Calu3 (cell line): Measurements from ENCODE around the gene C16orf96. TPM values are rescaled to one million over a fixed set of nuclear protein-coding genes. Genes with fewer than 3 reads are reported as not detected.

Source experiments
- BruUV-seq: library from RNA; stranded (reverse); fragments of 400-500 nt; replicated peaks from 2 replicates; lab custom pipeline; 2021; lab: Mats Ljungman, UMichigan
- CTCF ChIA-PET: fragments of 300-600 bp; sonication (Branson Sonifier 250); formaldehyde crosslinking; loops from one replicate; lab custom pipeline; 2022; ENCODE audit warnings: antibody characterized with exemption; lab: Charles Lee
- DNase-seq: peaks from one replicate; pipeline ENCODE4 v3.0.0; 2022
- H3K27ac Mint-ChIP-seq: one replicate; pipeline ENCODE4 v1.8.0; 2022; ENCODE audit warnings: mixed read lengths; ENCODE audit not compliant: unreplicated experiment
- H3K27me3 Mint-ChIP-seq: one replicate; pipeline ENCODE4 v1.8.0; 2022; ENCODE audit warnings: mixed read lengths; ENCODE audit not compliant: unreplicated experiment
- H3K36me3 Mint-ChIP-seq: one replicate; pipeline ENCODE4 v1.8.0; 2022; ENCODE audit warnings: mild to moderate bottlenecking, moderate library complexity, mixed read lengths; ENCODE audit not compliant: insufficient read depth, unreplicated experiment
- H3K4me1 Mint-ChIP-seq: one replicate; pipeline ENCODE4 v1.8.0; 2022; ENCODE audit warnings: mild to moderate bottlenecking, low read depth, mixed read lengths; ENCODE audit not compliant: unreplicated experiment
- H3K4me3 Mint-ChIP-seq: one replicate; pipeline ENCODE4 v1.8.0; 2022; ENCODE audit warnings: mild to moderate bottlenecking, low read depth, moderate library complexity, mixed read lengths; ENCODE audit not compliant: unreplicated experiment
- H3K9me3 Mint-ChIP-seq: one replicate; pipeline ENCODE4 v1.8.0; 2022; ENCODE audit warnings: low read depth, mixed read lengths; ENCODE audit not compliant: unreplicated experiment
- intact Hi-C: fragments of 100-400 bp; cut with micrococcal nuclease; formaldehyde crosslinking; loops from one replicate; pipeline ENCODE4 v1.10.0; 2022; ENCODE audit not compliant: unreplicated experiment
- total RNA-seq: library from RNA; stranded (reverse); gene quantifications from 2 replicates; pipeline ENCODE4 v1.2.3, GENCODE V29; 2022
- TF ChIP-seq, protein P1 (sequence below): fragments of 200-600 bp; IDR thresholded peaks from one replicate; pipeline ENCODE4 v1.8.0; 2022; ENCODE audit warnings: antibody characterized with exemption; ENCODE audit not compliant: unreplicated experiment

C16orf96 gene
- total RNA-seq, 1 experiment from 2014 or later, result not detected

DNA sequence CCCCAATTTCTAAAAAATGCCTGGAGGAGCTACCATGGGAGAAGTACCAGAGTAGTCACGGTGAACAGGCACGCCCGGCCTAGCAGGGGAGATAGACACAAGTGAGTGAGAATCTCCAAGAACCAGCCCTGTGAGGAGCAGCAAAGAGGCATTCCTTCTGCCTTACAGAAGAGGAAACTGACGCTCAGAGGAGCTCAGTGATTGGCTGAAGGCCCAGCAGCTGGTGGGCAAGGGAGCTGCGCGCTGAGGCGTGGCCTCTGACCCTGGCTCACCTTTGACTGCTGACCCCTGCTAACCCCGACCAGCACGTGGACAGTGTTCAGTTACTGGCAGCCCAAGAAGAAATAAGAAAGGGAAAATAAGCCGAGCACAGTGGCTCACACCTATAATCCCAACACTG is 1.8 kb downstream of the C16orf96 start:
- no peak for DNase-seq
- CTCF ChIA-PET, result no interaction called here

DNA sequence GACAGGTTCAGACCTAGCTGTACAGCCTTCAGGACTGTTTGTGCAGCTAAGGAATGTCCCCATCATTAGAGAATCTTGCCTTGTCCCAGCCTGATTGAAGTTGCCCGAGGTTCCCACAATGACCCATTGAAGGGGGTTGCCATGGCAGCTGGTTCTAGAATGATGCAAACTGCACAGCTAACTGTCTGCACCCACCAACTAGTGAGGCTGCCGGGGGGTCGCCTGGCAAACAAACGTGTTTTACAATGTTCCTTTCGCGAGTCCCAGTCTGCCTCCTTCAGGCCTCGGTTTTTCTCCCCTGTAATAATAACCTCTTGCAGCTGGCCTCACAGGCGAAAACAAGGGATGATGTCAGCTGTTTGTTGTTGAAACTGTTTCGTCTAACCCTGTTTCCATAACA is 5.5 kb downstream of the C16orf96 start:
- intact Hi-C loops, result no loop called here
- Mint-ChIP-seq H3K4me1 (no peaks in the 10 kb centered on the region), H3K36me3 (no peaks in the 10 kb centered on the region), H3K27ac (no peak overlapping the region), H3K9me3 (no peaks in the 10 kb centered on the region), H3K4me3 (no peak overlapping the region), H3K27me3 (peaks cover 86% of the 10 kb centered on the region)
- BruUV-seq, result no TSS peak
- no peak for DNase-seq
- CTCF ChIA-PET, result interaction anchor here (0.6 to 1.6 kb wide), 3 partner anchors 12 to 182 kb away, joined by 3 to 4 read pairs (median 4); no protein-coding TSS in a partner anchor
- TF ChIP-seq, protein P1, sequence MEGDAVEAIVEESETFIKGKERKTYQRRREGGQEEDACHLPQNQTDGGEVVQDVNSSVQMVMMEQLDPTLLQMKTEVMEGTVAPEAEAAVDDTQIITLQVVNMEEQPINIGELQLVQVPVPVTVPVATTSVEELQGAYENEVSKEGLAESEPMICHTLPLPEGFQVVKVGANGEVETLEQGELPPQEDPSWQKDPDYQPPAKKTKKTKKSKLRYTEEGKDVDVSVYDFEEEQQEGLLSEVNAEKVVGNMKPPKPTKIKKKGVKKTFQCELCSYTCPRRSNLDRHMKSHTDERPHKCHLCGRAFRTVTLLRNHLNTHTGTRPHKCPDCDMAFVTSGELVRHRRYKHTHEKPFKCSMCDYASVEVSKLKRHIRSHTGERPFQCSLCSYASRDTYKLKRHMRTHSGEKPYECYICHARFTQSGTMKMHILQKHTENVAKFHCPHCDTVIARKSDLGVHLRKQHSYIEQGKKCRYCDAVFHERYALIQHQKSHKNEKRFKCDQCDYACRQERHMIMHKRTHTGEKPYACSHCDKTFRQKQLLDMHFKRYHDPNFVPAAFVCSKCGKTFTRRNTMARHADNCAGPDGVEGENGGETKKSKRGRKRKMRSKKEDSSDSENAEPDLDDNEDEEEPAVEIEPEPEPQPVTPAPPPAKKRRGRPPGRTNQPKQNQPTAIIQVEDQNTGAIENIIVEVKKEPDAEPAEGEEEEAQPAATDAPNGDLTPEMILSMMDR, result no peak

More for the DNA sequence above, 1.8 kb downstream of the C16orf96 start:
- Mint-ChIP-seq H3K9me3 (no peaks in the 10 kb centered on the region), H3K4me1 (no peaks in the 10 kb centered on the region), H3K27ac (no peak overlapping the region), H3K36me3 (no peaks in the 10 kb centered on the region), H3K27me3 (peaks cover 88% of the 10 kb centered on the region), H3K4me3 (no peak overlapping the region)
- TF ChIP-seq, protein P1, result no peak
- intact Hi-C loops, result no loop called here
- no TSS peak for BruUV-seq

DNA sequence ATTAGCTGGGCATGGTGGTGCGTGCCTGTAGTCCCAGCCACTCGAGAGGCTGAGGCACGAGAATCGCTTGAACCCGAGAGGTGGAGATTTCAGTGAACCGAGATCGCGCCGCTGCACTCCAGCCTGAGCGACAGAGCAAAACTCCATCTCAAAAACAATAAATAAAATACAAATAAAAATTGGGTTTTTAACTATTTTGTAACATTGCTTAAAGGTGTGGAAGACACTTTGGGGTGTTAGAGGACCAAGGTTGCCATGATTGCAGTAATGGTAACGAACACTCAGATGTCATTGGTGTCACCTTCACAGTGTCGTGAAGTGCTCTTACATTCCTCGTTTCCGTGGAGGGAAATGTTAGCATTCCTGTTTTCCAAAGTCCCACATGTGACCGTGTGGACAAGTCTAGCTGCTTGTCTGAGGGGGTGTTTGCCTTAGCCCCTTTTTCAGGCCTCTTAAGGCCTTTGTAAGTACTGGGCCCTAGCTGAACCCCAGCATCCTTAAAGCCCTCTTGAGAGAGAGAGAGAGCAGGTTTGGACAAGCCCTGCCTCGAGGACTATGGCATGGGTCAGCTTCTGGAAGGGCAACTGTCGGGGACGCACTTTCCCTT is 8.6 kb downstream of the C16orf96 start:
- Mint-ChIP-seq H3K4me1 (no peaks in the 10 kb centered on the region), H3K36me3 (no peaks in the 10 kb centered on the region), H3K27ac (no peak overlapping the region), H3K27me3 (peaks cover 74% of the 10 kb centered on the region), H3K4me3 (no peak overlapping the region), H3K9me3 (no peaks in the 10 kb centered on the region)
- CTCF ChIA-PET, result interaction anchor here (0.5 kb wide), 1 partner anchor 77 kb away, joined by 3 read pairs; no protein-coding TSS in a partner anchor
- no TSS peak for BruUV-seq
- TF ChIP-seq, protein P1, result no peak
- no peak for DNase-seq
- intact Hi-C loops, result no loop called here

- TF ChIP-seq, protein P1, result no peak
- Mint-ChIP-seq H3K27ac (no peak overlapping the region), H3K4me1 (no peaks in the 10 kb centered on the region), H3K4me3 (no peak overlapping the region), H3K9me3 (no peaks in the 10 kb centered on the region), H3K36me3 (no peaks in the 10 kb centered on the region), H3K27me3 (peaks cover 71% of the 10 kb centered on the region)
- BruUV-seq, result no TSS peak
- intact Hi-C loops, result no loop called here
- CTCF ChIA-PET, result no interaction called here
- DNase-seq, result no peak
Measured at GRCh38 chr16:4566144-4566543, 10.0 kb downstream of the C16orf96 start.
